ENCODE measurements around the gene GLB1L2. TPM values are rescaled to one million over a fixed set of nuclear protein-coding genes. Genes with fewer than 3 reads are reported as not detected.

GLB1L2 gene
- total RNA-seq, 2 donors from 2014 or later = 9.9 to 12.5 TPM

- Histone ChIP-seq H3K9me3 (ENCODE audit: control insufficient read depth, low read length) (no peaks in the 10 kb centered on the region), H3K4me3 (ENCODE audit: low read length) (no peak overlapping the region), H3K27me3 (ENCODE audit: control insufficient read depth, insufficient read depth, low read length, poor library complexity, severe bottlenecking) (no peaks in the 10 kb centered on the region), H3K9ac (ENCODE audit: extremely low read depth, low read length, poor library complexity, severe bottlenecking) (no peak overlapping the region), H3K27ac (ENCODE audit: low read depth, low read length) (peak overlapping the region; percentile 38), H3K36me3 (ENCODE audit: control insufficient read depth, insufficient read depth, low read length) (no peaks in the 10 kb centered on the region), H3K4me1 (ENCODE audit: control insufficient read depth, insufficient read depth, low read length) (no peaks in the 10 kb centered on the region)
- H3K9me3 Mint-ChIP-seq = no peaks in the 10 kb centered on the region
- no peak for DNase-seq
- H3K4me1 Mint-ChIP-seq = no peaks in the 10 kb centered on the region
- no peaks in the 10 kb centered on the region for H3K36me3 Mint-ChIP-seq (ENCODE audit: low read depth)
- H3K27me3 Mint-ChIP-seq (ENCODE audit: insufficient read depth) = no peaks in the 10 kb centered on the region
- TF ChIP-seq CTCF (conservative IDR thresholded peaks at IDR 0.05) = no peak
- no peak overlapping the region for H3K27ac Mint-ChIP-seq
- no peak overlapping the region for H3K4me3 Mint-ChIP-seq
- 89 to 94% methylated on average over 7 to 10 of the region's 10 CpGs for WGBS, 2 experiments (ENCODE audit: insufficient coverage in 1 of 2, insufficient read length in 1 of 2)
Measured at GRCh38 chr11:134394311-134394710, 62.5 kb downstream of the GLB1L2 start.

- Histone ChIP-seq H3K9ac (ENCODE audit: extremely low read depth, low read length, poor library complexity, severe bottlenecking) (no peak overlapping the region), H3K9me3 (ENCODE audit: control insufficient read depth, low read length) (no peaks in the 10 kb centered on the region), H3K4me1 (ENCODE audit: control insufficient read depth, insufficient read depth, low read length) (no peaks in the 10 kb centered on the region), H3K36me3 (ENCODE audit: control insufficient read depth, insufficient read depth, low read length) (no peaks in the 10 kb centered on the region), H3K27me3 (ENCODE audit: control insufficient read depth, insufficient read depth, low read length, poor library complexity, severe bottlenecking) (no peaks in the 10 kb centered on the region), H3K27ac (ENCODE audit: low read depth, low read length) (no peak overlapping the region), H3K4me3 (ENCODE audit: low read length) (no peak overlapping the region)
- Mint-ChIP-seq H3K4me1 (no peaks in the 10 kb centered on the region), H3K36me3 (ENCODE audit: low read depth) (no peaks in the 10 kb centered on the region), H3K4me3 (no peak overlapping the region), H3K27ac (no peak overlapping the region), H3K9me3 (no peaks in the 10 kb centered on the region), H3K27me3 (ENCODE audit: insufficient read depth) (no peaks in the 10 kb centered on the region)
- DNase-seq = no peak
- 89 to 98% methylated on average over 7 to 12 of the region's 12 CpGs for WGBS, 2 experiments (ENCODE audit: insufficient coverage in 1 of 2, insufficient read length in 1 of 2)
- TF ChIP-seq CTCF (conservative IDR thresholded peaks at IDR 0.05) = no peak
Measured at GRCh38 chr11:134395002-134395401, 63.2 kb downstream of the GLB1L2 start.

- H3K4me1 ChIP-seq (ENCODE audit: control insufficient read depth, insufficient read depth, low read length) = no peaks in the 10 kb centered on the region
- no peaks in the 10 kb centered on the region for H3K4me1 Mint-ChIP-seq
- H3K9ac ChIP-seq (ENCODE audit: extremely low read depth, low read length, poor library complexity, severe bottlenecking) = no peak overlapping the region
- no peaks in the 10 kb centered on the region for H3K36me3 ChIP-seq (ENCODE audit: control insufficient read depth, insufficient read depth, low read length)
- WGBS, 2 experiments (ENCODE audit: insufficient coverage in 1 of 2, insufficient read length in 1 of 2) = 90 to 99% methylated on average over 8 to 18 of the region's 18 CpGs
- peaks cover 5% of the 10 kb centered on the region for H3K9me3 Mint-ChIP-seq
- H3K36me3 Mint-ChIP-seq (ENCODE audit: low read depth) = no peaks in the 10 kb centered on the region
- no peaks in the 10 kb centered on the region for H3K27me3 ChIP-seq (ENCODE audit: control insufficient read depth, insufficient read depth, low read length, poor library complexity, severe bottlenecking)
- H3K27ac Mint-ChIP-seq = no peak overlapping the region
- no peak overlapping the region for H3K4me3 Mint-ChIP-seq
- TF ChIP-seq CTCF (conservative IDR thresholded peaks at IDR 0.05) = no peak
- no peak overlapping the region for H3K4me3 ChIP-seq (ENCODE audit: low read length)
- no peak overlapping the region for H3K27ac ChIP-seq (ENCODE audit: low read depth, low read length)
- DNase-seq = no peak
- H3K27me3 Mint-ChIP-seq (ENCODE audit: insufficient read depth) = no peaks in the 10 kb centered on the region
- no peaks in the 10 kb centered on the region for H3K9me3 ChIP-seq (ENCODE audit: control insufficient read depth, low read length)
Measured at GRCh38 chr11:134397304-134398078, 65.7 kb downstream of the GLB1L2 start.
